Stimulated activated CD8-positive, alpha-beta memory T cell treated with anti-CD3 and anti-CD28 coated beads, Interleukin-7, amount 100 ng/mL, for 4 hours (primary cell): ENCODE data around the gene SURF2.
A peak's percentile ranks its signal among the peaks of the same experiment; 100 is the strongest.

ENCODE experiments used
- DNase-seq, 2 donors: peaks; one replicate each; pipeline ENCODE4 v3.0.0-alpha.2; 2020; ENCODE audit warnings: low read depth in 2 of 2

SURF2 gene

DNA sequence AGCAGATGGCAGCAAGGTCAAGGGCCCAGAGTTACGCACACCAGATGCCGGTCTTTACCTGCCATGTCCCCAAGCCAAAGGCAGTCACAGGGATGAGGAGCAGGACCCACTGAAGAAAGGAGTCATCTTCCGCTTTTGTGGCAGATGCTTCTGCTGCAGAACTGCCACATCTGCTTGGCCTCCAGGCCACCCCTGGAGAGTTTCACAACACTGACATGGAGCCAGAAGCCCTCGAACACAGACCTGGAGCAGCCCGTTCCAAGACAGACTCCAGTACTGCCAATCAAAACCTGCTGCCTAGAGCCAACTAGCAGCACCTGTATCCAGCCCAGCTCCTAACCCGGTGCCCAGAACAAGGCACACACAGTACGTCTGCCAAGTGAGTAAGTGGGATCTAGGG is 1.6 kb upstream of the SURF2 start:
- DNase-seq: no peak

GRCh38 chr9:133355881-133356357 is 431 bp upstream of the SURF2 start:
- no peak for DNase-seq

DNA sequence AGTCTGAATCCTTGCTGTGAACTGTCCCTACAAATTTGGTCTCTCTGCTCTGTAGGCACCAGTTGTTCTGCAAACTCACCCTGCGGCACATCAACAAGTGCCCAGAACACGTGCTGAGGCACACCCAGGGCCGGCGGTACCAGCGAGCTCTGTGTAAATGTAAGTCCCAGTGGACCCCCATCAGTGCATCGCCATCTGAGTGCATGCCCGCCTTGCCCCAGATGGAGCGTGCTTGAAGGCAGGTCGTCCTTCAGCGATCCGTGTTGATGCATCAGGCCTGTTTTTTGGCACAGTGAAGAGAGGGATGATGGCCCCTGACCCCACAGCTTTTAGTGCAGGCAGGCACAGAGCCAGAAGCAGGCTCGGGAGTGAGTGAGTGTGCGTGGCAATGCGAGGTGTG is 1.3 kb downstream of the SURF2 start:
- no peak for DNase-seq

GRCh38 chr9:133359399-133360175 is 3.2 kb downstream of the SURF2 start:
- no peak for DNase-seq

DNA sequence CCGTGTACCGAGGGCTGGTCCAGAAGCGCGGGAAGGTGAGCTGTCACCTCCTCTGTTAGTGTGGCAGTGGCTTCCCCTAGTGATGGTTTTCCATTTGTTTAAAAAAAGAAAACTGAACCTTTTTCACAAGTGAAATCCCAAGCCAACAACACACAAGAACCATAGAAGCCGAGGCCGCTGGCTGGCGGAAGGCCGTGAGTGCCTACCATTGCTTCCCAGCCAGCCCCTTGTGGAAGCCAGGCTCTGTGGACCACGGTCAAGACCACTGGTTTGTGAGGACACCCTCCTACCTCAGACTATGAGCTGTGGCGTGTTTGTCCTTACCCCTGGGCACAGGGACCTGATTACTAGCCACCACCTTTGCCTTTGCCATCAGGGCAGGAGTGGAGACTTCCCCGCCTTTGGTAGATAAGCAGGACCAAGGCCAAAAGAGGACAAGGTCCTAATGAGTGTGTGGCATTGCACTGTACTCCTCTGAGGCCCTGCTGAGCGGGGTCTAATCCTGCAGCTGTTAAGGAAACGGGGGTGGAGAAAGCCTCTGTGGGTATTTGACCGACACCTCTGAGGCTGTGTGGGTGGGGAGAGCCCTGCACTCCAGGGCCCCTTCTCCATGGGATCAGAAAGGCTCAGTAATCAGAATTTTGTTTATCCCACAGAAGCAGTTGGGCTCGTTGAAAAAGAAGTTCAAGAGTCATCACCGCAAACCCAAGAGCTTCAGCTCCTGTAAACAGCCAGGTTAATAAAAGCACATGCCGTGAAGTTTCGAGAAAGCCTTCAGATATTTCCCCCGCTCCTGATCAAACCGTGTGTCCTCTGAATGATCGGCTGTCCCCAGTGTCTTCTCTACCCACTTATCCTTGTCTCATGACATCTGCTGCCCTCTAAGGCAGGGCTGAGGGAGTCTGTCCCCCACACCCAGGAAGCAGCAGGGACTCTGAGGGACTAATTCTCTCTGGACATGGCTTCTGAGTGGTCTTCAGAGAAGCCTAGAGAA is 4.3 kb downstream of the SURF2 start:
- no peak for DNase-seq

DNA sequence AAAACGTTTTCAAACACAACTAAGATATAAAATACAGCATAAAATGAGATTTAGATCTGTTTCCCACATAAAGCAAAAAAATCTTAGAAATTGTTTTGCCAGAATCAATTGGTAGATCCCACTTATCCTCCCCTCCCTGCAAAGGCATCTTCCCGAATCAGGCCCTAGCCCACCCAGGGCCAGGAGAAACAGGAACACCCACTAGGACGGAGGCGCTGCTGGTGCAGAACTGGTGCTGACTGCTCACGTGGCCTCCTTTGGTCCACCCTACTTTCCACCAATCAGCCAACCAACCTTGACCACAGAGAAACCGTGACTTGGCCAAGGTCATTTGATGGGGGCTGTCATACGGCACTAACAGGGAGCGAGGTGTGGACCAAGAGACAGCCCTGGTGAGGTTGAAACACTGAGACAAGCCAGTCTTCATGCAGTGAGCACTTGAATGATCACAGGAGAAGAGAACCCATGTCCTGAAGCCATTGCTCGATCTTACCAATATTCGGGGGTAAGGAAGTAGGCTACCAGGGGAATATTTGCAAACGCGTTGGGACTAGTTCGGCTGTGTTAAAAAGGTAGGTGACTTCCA is 5.2 kb downstream of the SURF2 start:
- no peak for DNase-seq

DNA sequence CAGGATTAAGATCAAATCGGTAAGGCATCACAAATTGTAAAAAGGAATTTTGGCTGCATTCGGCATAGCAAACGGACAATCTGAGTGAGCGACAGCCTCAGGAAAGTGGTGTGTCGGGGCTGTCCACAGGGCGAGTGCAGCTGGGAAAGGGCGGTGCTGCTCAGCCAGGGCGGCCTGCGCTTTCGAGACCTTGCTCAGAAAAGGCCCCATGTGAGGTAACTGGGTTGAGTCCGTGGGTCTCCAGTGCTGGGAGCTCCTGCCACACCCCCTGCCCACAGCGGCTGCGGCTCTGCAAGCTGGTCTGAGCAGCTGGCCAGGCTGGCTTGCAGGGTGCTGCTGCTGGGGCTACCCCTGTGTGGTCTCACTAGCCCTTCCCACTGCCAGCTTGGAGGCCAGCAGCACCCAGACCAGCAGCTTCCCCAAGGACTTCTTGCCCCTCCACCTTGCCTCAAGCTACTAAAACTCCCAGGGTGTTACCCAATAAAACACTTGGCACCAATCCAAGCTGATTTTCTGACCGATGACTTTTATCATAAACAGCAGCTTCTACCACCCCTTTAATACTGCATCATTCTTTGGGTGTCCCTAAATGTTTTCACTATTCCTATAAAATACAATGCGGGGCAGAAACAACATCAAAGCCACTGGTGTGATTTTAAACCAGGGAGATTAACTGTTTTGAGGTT is 6.2 kb downstream of the SURF2 start:
- DNase-seq: no peak

GRCh38 chr9:133366435-133366834 is 10.1 kb downstream of the SURF2 start:
- no peak for DNase-seq

- no peak for DNase-seq
Observed at GRCh38 chr9:133367221-133367620, 10.9 kb downstream of the SURF2 start.

DNA sequence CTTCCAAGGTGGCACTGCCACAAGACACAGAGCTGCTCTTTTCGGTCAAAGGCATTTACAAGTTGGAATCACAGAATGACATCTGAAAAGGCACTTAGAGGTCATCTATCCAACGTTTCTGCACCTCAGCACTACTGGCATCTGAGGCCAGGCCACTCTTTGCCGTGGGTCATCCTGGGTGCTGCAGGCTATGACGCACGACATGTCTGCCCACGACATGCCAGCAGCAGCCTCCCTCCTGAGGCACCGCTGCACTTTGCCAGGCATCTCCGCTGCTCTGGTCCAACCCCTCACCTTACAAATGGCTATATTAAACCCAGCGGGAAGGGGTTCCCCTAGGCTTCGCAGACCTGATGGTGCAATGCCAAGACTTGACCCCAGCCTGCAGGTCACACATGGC is 11.4 kb downstream of the SURF2 start:
- DNase-seq: no peak

- DNase-seq: no peak
Observed at GRCh38 chr9:133368249-133368881, 12.0 kb downstream of the SURF2 start.

DNA sequence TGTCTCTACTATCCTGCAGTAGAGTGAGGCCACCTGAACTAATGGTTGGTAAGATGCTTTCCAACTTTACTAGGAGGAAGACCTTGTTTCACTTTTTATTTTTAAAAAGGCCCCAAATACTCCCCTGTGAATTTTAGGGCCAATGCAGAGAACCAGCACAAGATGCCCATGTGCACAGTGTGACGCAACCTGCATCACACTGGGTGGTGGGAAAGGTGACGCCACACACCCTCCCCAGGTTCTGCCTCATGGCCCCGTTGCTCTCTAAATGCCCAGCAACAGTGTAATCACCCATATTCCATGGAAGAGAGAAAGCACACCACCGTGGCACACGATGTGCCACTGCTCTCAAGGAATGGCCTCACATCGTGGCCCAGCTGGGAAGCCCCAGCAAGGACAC is 13.1 kb downstream of the SURF2 start:
- DNase-seq: no peak

- no peak for DNase-seq
Observed at GRCh38 chr9:133369933-133370332, 13.6 kb downstream of the SURF2 start.

DNA sequence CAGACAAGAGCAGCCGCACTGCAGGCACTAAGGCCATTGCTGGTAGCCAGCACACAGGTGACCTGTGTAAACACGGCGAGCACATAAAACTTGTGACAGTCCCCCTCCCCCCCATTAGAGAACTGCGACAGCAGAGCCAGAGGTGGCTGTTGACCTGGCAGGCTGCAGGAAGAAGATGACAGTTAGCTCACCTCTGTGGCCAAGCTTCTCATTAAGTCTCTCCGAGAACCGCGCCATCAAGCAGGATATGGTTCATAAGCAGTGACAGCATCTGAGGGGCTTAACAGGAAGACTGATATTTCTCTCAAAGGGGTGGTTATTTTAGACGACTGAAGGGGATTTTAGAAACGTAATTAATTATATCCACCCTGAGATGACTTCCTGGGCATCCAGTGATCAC is 14.3 kb downstream of the SURF2 start:
- no peak for DNase-seq

- peak; percentile 56 to 65 for DNase-seq
Observed at GRCh38 chr9:133371261-133371711, 14.9 kb downstream of the SURF2 start.

GRCh38 chr9:133372144-133372543 is 15.8 kb downstream of the SURF2 start:
- DNase-seq: no peak

DNA sequence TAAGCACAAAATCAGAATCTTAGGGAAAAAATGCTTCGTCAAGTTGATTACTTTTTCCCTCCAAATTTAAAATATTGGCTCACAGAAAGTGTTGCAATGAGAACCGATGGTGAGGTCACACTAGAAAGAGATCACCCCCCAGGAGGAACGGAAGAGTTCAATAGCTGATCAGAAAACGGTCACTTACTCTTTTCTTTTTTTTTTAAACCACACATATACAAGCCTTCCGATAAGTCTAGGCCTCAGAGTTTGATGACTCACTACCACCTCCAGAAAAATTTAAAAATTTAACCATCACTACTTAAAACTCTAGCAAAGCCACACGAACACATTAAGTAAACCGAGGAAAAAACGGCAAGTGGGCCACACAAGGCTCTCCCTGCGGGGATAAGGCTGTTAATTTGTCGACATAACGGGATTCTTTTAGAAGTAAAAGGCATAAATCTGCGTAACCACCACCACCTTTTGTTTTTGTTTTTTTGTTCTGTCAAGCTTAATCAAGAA is 18.3 kb downstream of the SURF2 start:
- no peak for DNase-seq

- DNase-seq: no peak
Observed at GRCh38 chr9:133375116-133375723, 18.9 kb downstream of the SURF2 start.

- peak; percentile 83 to 92 for DNase-seq
Observed at GRCh38 chr9:133375724-133376654, 19.6 kb downstream of the SURF2 start, which contains the start of the genes STKLD1 and SURF4. Gene STKLD1, plus strand, starts transcription at chr9:133376366. Its CDS starts 108 bp downstream, at chr9:133376474. Gene SURF4, minus strand, starts transcription at chr9:133376060. Its CDS starts 91 bp downstream, at chr9:133375969.
